GM20000 (cell line): Measurements from ENCODE around the gene HTR1D.
"Not testable (repeated sequence)": the region's sequence is repeated elsewhere in the genome, so short reads cannot be mapped to it uniquely, and the experiment has no call there.

Experiments
- DNase-seq: peaks from one replicate; pipeline ENCODE4 v3.0.0; 2012; ENCODE audit warnings: low spot score
- CTCF ChIP-seq: IDR thresholded peaks from 2 replicates; pipeline ENCODE4 v1.5.1; 2012; ENCODE audit warnings: mild to moderate bottlenecking, control low read depth; ENCODE audit errors: extremely low read depth, missing control alignments

Gene HTR1D

GRCh38 chr1:23191199-23191598, 26.1 kb downstream of the HTR1D start:
- TF ChIP-seq CTCF: no peak
- no peak for DNase-seq

- DNase-seq: not testable (repeated sequence)
Observed at GRCh38 chr1:23188936-23189452, 28.3 kb downstream of the HTR1D start.

GRCh38 chr1:23188434-23188884, 28.8 kb downstream of the HTR1D start:
- TF ChIP-seq CTCF: no peak
- no peak for DNase-seq

- no peak for TF ChIP-seq CTCF
- no peak for DNase-seq
Observed at GRCh38 chr1:23187637-23188036, 29.7 kb downstream of the HTR1D start.

GRCh38 chr1:23185381-23185780, 31.9 kb downstream of the HTR1D start:
- no peak for TF ChIP-seq CTCF

GRCh38 chr1:23184212-23184934, 32.9 kb downstream of the HTR1D start:
- TF ChIP-seq CTCF: peak; percentile 29
- peak; percentile 61 for DNase-seq

More at GRCh38 chr1:23185381-23185780, 31.9 kb downstream of the HTR1D start:
- no peak for DNase-seq

- DNase-seq: no peak
Observed at GRCh38 chr1:23179862-23180261, 37.4 kb downstream of the HTR1D start.

More at GRCh38 chr1:23179862-23180261, 37.4 kb downstream of the HTR1D start:
- TF ChIP-seq CTCF: no peak
